Neural cell (in vitro differentiated cells): Measurements from ENCODE around the gene MYBPC1. TPM values are rescaled to one million over a fixed set of nuclear protein-coding genes. Genes with fewer than 3 reads are reported as not detected.
"Not testable (repeated sequence)": the region's sequence is repeated elsewhere in the genome, so short reads cannot be mapped to it uniquely, and the experiment has no call there.

ENCODE experiments used
- H2AFZ ChIP-seq: fragments of 200-600, 300-800 bp; sonication (generic), shearing (Covaris generic); 2 replicates; pipeline ENCODE4 v1.6.0; 2014; ENCODE audit warnings: low read depth, mild to moderate bottlenecking, antibody characterized with exemption, low read length, moderate library complexity
- H3F3A ChIP-seq: fragments of 200-600 bp; shearing (Covaris generic); 2 replicates; pipeline ENCODE4 v1.6.1; 2016; ENCODE audit warnings: mild to moderate bottlenecking, moderate library complexity, mixed read lengths, antibody characterized with exemption, low read length; ENCODE audit not compliant: insufficient read depth, poor library complexity, severe bottlenecking
- H3K27ac ChIP-seq: fragments of 200-600, 300-800 bp; sonication (generic), shearing (Covaris generic); 2 replicates; pipeline ENCODE4 v1.5.1; 2014; ENCODE audit warnings: mild to moderate bottlenecking, low read length, moderate library complexity
- H3K27me3 ChIP-seq: fragments of 300-800, 200-600 bp; sonication (generic), shearing (Covaris generic); 2 replicates; pipeline ENCODE4 v1.6.0; 2014; ENCODE audit warnings: mild to moderate bottlenecking, low read depth, low read length, moderate library complexity; ENCODE audit not compliant: insufficient read depth
- H3K36me3 ChIP-seq: fragments of 300-800, 200-600 bp; sonication (generic), shearing (Covaris generic); 2 replicates; pipeline ENCODE4 v1.5.1; 2014; ENCODE audit warnings: mild to moderate bottlenecking, antibody characterized with exemption, low read length, moderate library complexity; ENCODE audit not compliant: insufficient read depth
- H3K4me2 ChIP-seq: fragments of 300-800, 200-600 bp; sonication (generic), shearing (Covaris generic); 2 replicates; pipeline ENCODE4 v1.6.0; 2014; ENCODE audit warnings: mild to moderate bottlenecking, low read length
- H3K4me3 ChIP-seq: fragments of 300-800, 200-600 bp; sonication (generic), shearing (Covaris generic); 2 replicates; pipeline ENCODE4 v1.5.1; 2014; ENCODE audit warnings: mild to moderate bottlenecking, low read length, moderate library complexity
- H3K79me2 ChIP-seq: fragments of 200-600 bp; shearing (Covaris generic); replicated peaks from 2 replicates; pipeline ENCODE4 v1.6.0; 2014; ENCODE audit warnings: mild to moderate bottlenecking, low read length, moderate library complexity; ENCODE audit not compliant: insufficient read depth
- H3K9ac ChIP-seq: fragments of 300-800, 200-600 bp; sonication (generic), shearing (Covaris generic); 2 replicates; pipeline ENCODE4 v1.6.1; 2016; ENCODE audit warnings: mild to moderate bottlenecking, low read length, mixed read lengths
- H3K9me2 ChIP-seq: fragments of 200-600 bp; shearing (Covaris generic); 2 replicates; pipeline ENCODE4 v1.6.1; 2016; ENCODE audit warnings: mild to moderate bottlenecking, low read length, mixed read lengths; ENCODE audit not compliant: insufficient read depth
- H3K9me3 ChIP-seq: fragments of 200-600, 300-800 bp; sonication (generic), shearing (Covaris generic); 2 replicates; pipeline ENCODE4 v1.6.1; 2016; ENCODE audit warnings: mild to moderate bottlenecking, mixed run types, low read length, moderate library complexity, mixed read lengths
- H4K20me1 ChIP-seq: fragments of 200-600 bp; shearing (Covaris generic); 2 replicates; pipeline ENCODE4 v1.6.1; 2016; ENCODE audit warnings: mild to moderate bottlenecking, mixed run types; ENCODE audit not compliant: insufficient read depth
- EP300 ChIP-seq: fragments of 450-650 bp; conservative IDR thresholded peaks from 2 replicates; pipeline ENCODE4 v1.6.1; 2014; ENCODE audit warnings: antibody characterized with exemption, mild to moderate bottlenecking, moderate library complexity; ENCODE audit not compliant: poor library complexity, severe bottlenecking
- EZH2 ChIP-seq: fragments of 200-600, 300-800 bp; shearing (Covaris generic), sonication (generic); IDR thresholded peaks from 2 replicates; pipeline ENCODE4 v1.6.1; 2014; ENCODE audit warnings: antibody characterized with exemption, low read length, borderline replicate concordance, mild to moderate bottlenecking; ENCODE audit not compliant: insufficient read depth, poor library complexity, severe bottlenecking
- MXI1 ChIP-seq: fragments of 450-650 bp; conservative IDR thresholded peaks from 2 replicates; pipeline ENCODE4 v1.6.1; 2014; ENCODE audit warnings: antibody characterized with exemption, mild to moderate bottlenecking; ENCODE audit not compliant: poor library complexity, severe bottlenecking
- POLR2AphosphoS5 ChIP-seq: IDR thresholded peaks from 2 replicates; pipeline ENCODE4 v1.6.1; 2012
- RAD21 ChIP-seq: fragments of 450-650 bp; conservative IDR thresholded peaks from 2 replicates; pipeline ENCODE4 v1.6.1; 2014; ENCODE audit warnings: antibody characterized with exemption, mild to moderate bottlenecking, moderate library complexity
- SMC3 ChIP-seq: fragments of 450-650 bp; conservative IDR thresholded peaks from 2 replicates; pipeline ENCODE4 v1.6.1; 2014; ENCODE audit warnings: antibody characterized with exemption, mild to moderate bottlenecking, moderate library complexity; ENCODE audit not compliant: poor library complexity
- TAF1 ChIP-seq: IDR thresholded peaks from 2 replicates; pipeline ENCODE4 v1.6.1; 2012; ENCODE audit warnings: low read depth
- polyA plus RNA-seq: library from polyadenylated mRNA; depleted of rRNA; stranded (reverse); fragments of >200 nt; gene quantifications from 2 replicates; pipeline ENCODE4 v1.2.3, GENCODE V29; 2014
- TF ChIP-seq, protein P1 (sequence below): fragments of 450-650 bp; IDR thresholded peaks from 2 replicates; pipeline ENCODE4 v1.5.1; 2014; ENCODE audit warnings: antibody characterized with exemption, mild to moderate bottlenecking, moderate library complexity; ENCODE audit not compliant: poor library complexity, severe bottlenecking
- TF ChIP-seq, protein P2 (sequence below): IDR thresholded peaks from 2 replicates; pipeline ENCODE4 v1.6.1; 2012; ENCODE audit warnings: borderline replicate concordance

MYBPC1 gene
- polyA plus RNA-seq, 1 donor from 2014 or later, result not detected

GRCh38 chr12:101552277-101552676, 42.5 kb upstream of the MYBPC1 start:
- Histone ChIP-seq H3K79me2 (no peaks in the 10 kb centered on the region), H3K27me3 (no peaks in the 10 kb centered on the region), H3K9me2 (no peaks in the 10 kb centered on the region), H3K36me3 (no peaks in the 10 kb centered on the region), H3K9me3 (no peaks in the 10 kb centered on the region), H3K27ac (no peak overlapping the region), H3K4me2 (no peak overlapping the region), H3K4me3 (no peak overlapping the region), H4K20me1 (no peaks in the 10 kb centered on the region), H2AFZ (no peak overlapping the region), H3K9ac (no peak overlapping the region), H3F3A (no peaks in the 10 kb centered on the region)
- TF ChIP-seq EP300 (no peak), RAD21 (no peak), MXI1 (no peak), SMC3 (no peak), TAF1 (no peak), EZH2 (no peak)
- TF ChIP-seq, protein P1, sequence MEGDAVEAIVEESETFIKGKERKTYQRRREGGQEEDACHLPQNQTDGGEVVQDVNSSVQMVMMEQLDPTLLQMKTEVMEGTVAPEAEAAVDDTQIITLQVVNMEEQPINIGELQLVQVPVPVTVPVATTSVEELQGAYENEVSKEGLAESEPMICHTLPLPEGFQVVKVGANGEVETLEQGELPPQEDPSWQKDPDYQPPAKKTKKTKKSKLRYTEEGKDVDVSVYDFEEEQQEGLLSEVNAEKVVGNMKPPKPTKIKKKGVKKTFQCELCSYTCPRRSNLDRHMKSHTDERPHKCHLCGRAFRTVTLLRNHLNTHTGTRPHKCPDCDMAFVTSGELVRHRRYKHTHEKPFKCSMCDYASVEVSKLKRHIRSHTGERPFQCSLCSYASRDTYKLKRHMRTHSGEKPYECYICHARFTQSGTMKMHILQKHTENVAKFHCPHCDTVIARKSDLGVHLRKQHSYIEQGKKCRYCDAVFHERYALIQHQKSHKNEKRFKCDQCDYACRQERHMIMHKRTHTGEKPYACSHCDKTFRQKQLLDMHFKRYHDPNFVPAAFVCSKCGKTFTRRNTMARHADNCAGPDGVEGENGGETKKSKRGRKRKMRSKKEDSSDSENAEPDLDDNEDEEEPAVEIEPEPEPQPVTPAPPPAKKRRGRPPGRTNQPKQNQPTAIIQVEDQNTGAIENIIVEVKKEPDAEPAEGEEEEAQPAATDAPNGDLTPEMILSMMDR, result no peak
- TF ChIP-seq, protein P2, sequence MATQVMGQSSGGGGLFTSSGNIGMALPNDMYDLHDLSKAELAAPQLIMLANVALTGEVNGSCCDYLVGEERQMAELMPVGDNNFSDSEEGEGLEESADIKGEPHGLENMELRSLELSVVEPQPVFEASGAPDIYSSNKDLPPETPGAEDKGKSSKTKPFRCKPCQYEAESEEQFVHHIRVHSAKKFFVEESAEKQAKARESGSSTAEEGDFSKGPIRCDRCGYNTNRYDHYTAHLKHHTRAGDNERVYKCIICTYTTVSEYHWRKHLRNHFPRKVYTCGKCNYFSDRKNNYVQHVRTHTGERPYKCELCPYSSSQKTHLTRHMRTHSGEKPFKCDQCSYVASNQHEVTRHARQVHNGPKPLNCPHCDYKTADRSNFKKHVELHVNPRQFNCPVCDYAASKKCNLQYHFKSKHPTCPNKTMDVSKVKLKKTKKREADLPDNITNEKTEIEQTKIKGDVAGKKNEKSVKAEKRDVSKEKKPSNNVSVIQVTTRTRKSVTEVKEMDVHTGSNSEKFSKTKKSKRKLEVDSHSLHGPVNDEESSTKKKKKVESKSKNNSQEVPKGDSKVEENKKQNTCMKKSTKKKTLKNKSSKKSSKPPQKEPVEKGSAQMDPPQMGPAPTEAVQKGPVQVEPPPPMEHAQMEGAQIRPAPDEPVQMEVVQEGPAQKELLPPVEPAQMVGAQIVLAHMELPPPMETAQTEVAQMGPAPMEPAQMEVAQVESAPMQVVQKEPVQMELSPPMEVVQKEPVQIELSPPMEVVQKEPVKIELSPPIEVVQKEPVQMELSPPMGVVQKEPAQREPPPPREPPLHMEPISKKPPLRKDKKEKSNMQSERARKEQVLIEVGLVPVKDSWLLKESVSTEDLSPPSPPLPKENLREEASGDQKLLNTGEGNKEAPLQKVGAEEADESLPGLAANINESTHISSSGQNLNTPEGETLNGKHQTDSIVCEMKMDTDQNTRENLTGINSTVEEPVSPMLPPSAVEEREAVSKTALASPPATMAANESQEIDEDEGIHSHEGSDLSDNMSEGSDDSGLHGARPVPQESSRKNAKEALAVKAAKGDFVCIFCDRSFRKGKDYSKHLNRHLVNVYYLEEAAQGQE, result no peak

- no peak overlapping the region for H3K4me3 ChIP-seq
- H3K9ac ChIP-seq, result no peak overlapping the region
- no peak overlapping the region for H3K27ac ChIP-seq
- no peaks in the 10 kb centered on the region for H3K79me2 ChIP-seq
- no peaks in the 10 kb centered on the region for H3K9me2 ChIP-seq
- H3K4me2 ChIP-seq, result no peak overlapping the region
- TF ChIP-seq, protein P2, result no peak
- TF ChIP-seq TAF1 (no peak), POLR2AphosphoS5 (no peak), RAD21 (no peak), SMC3 (no peak), EP300 (no peak), EZH2 (no peak), MXI1 (no peak)
- TF ChIP-seq, protein P1, result no peak
- no peak overlapping the region for H2AFZ ChIP-seq
- H3K27me3 ChIP-seq, result no peaks in the 10 kb centered on the region
- no peaks in the 10 kb centered on the region for H3K36me3 ChIP-seq
- H4K20me1 ChIP-seq, result no peaks in the 10 kb centered on the region
- no peaks in the 10 kb centered on the region for H3F3A ChIP-seq
- no peaks in the 10 kb centered on the region for H3K9me3 ChIP-seq
These were observed 37.7 kb upstream of the MYBPC1 start for GRCh38 chr12:101557094-101557493.

- H3K27me3 ChIP-seq, H3K27ac ChIP-seq, H3K9me2 ChIP-seq, H3F3A ChIP-seq, H3K36me3 ChIP-seq, H4K20me1 ChIP-seq, H3K79me2 ChIP-seq, H3K9me3 ChIP-seq, H3K4me2 ChIP-seq, H3K4me3 ChIP-seq, H3K9ac ChIP-seq, H2AFZ ChIP-seq: not testable (repeated sequence)
These were observed 36.0 kb upstream of the MYBPC1 start for GRCh38 chr12:101558726-101559125.
